ENCODE data around the gene PDPR.
"Not testable (repeated sequence)": the region's sequence is repeated elsewhere in the genome, so short reads cannot be mapped to it uniquely, and the experiment has no call there.

PDPR gene

GRCh38 chr16:70113982-70114826 lies at the start of gene PDPR:
Gene PDPR, plus strand, starts transcription at chr16:70114332. Its CDS starts 6,161 bp downstream, at chr16:70120493.
- DNase-seq, result peak; percentile 62

GRCh38 chr16:70064841-70065370 lies 49.2 kb upstream of the PDPR start:
- DNase-seq, result not testable (repeated sequence)

- DNase-seq, result not testable (repeated sequence)
These were observed 48.8 kb upstream of the PDPR start for GRCh38 chr16:70065376-70065745.

- peak; percentile 30 for DNase-seq
These were observed 48.1 kb upstream of the PDPR start for GRCh38 chr16:70065746-70066658.

GRCh38 chr16:70066751-70067150 lies 47.4 kb upstream of the PDPR start:
- not testable (repeated sequence) for DNase-seq

- not testable (repeated sequence) for DNase-seq
These were observed 35.1 kb upstream of the PDPR start for GRCh38 chr16:70079081-70079480.

- DNase-seq, result peak; percentile 10
These were observed 32.9 kb upstream of the PDPR start for GRCh38 chr16:70081219-70081618.

- DNase-seq, result not testable (repeated sequence)
These were observed 30.2 kb upstream of the PDPR start for GRCh38 chr16:70083931-70084330.

GRCh38 chr16:70088160-70088559 lies 26.0 kb upstream of the PDPR start:
- DNase-seq, result not testable (repeated sequence)

GRCh38 chr16:70088877-70089276 lies 25.3 kb upstream of the PDPR start:
- not testable (repeated sequence) for DNase-seq

GRCh38 chr16:70089289-70089688 lies 24.8 kb upstream of the PDPR start:
- not testable (repeated sequence) for DNase-seq

- DNase-seq, result not testable (repeated sequence)
These were observed 23.0 kb upstream of the PDPR start for GRCh38 chr16:70091104-70091503.

- DNase-seq, result not testable (repeated sequence)
These were observed 20.0 kb upstream of the PDPR start for GRCh38 chr16:70094096-70094495.

GRCh38 chr16:70109583-70110279 lies 4.4 kb upstream of the PDPR start:
- DNase-seq, result not testable (repeated sequence)

GRCh38 chr16:70112162-70112561 lies 2.0 kb upstream of the PDPR start:
- DNase-seq, result not testable (repeated sequence)

- not testable (repeated sequence) for DNase-seq
These were observed 542 bp upstream of the PDPR start for GRCh38 chr16:70113599-70113981.

- DNase-seq, result not testable (repeated sequence)
These were observed 4.2 kb downstream of the PDPR start for GRCh38 chr16:70118354-70118753.

GRCh38 chr16:70118776-70119175 lies 4.6 kb downstream of the PDPR start:
- DNase-seq, result not testable (repeated sequence)

- DNase-seq, result not testable (repeated sequence)
These were observed 6.3 kb downstream of the PDPR start for GRCh38 chr16:70120398-70120797.

GRCh38 chr16:70123822-70124221 lies 9.7 kb downstream of the PDPR start:
- DNase-seq, result not testable (repeated sequence)

GRCh38 chr16:70126226-70126625 lies 12.1 kb downstream of the PDPR start:
- not testable (repeated sequence) for DNase-seq

GRCh38 chr16:70127706-70128105 lies 13.6 kb downstream of the PDPR start:
- DNase-seq, result not testable (repeated sequence)
